Stomach smooth muscle (tissue), 2 donors: ENCODE results near the gene RGS1.

ENCODE experiments used
- H3K27ac ChIP-seq: one replicate; pipeline ENCODE4 v1.7.0; 2013; ENCODE audit warnings: mild to moderate bottlenecking, low read length, inconsistent platforms
- H3K27me3 ChIP-seq, 2 donors: one replicate each; pipeline ENCODE4 v1.7.0; 2013; ENCODE audit warnings: low read length in 2 of 2; ENCODE audit not compliant: insufficient read depth in 2 of 2, control insufficient read depth in 1 of 2
- H3K36me3 ChIP-seq, 2 donors: one replicate each; pipeline ENCODE4 v1.7.0; 2013; ENCODE audit warnings: low read length in 2 of 2; ENCODE audit not compliant: control insufficient read depth in 2 of 2, insufficient read depth in 2 of 2
- H3K4me1 ChIP-seq: one replicate; pipeline ENCODE4 v1.7.0; 2013; ENCODE audit warnings: low read length; ENCODE audit not compliant: control insufficient read depth, insufficient read depth
- H3K4me3 ChIP-seq, 2 donors: one replicate each; pipeline ENCODE4 v1.7.0; 2013; ENCODE audit warnings: low read length in 2 of 2
- H3K9ac ChIP-seq, 2 donors: one replicate each; pipeline ENCODE4 v1.7.0; 2013; ENCODE audit warnings: low read length in 2 of 2, mild to moderate bottlenecking in 1 of 2
- H3K9me3 ChIP-seq, 2 donors: one replicate each; pipeline ENCODE4 v1.7.0; 2013; ENCODE audit warnings: low read length in 2 of 2; ENCODE audit not compliant: control insufficient read depth in 2 of 2
- donor health status: healthy.
- donor health status: Pancreatic carcinoma.

The RGS1 gene

GRCh38 chr1:192538407-192539296 lies 36.9 kb upstream of the RGS1 start:
- H3K9ac ChIP-seq, result peak overlapping the region in 1 of 2 donors; percentile 52
- H3K36me3 ChIP-seq, result no peaks in the 10 kb centered on the region
- no peaks in the 10 kb centered on the region for H3K9me3 ChIP-seq
- no peak overlapping the region for H3K4me3 ChIP-seq
- H3K27ac ChIP-seq, result peak overlapping the region; percentile 92
- no peaks in the 10 kb centered on the region for H3K27me3 ChIP-seq
- H3K4me1 ChIP-seq, result peaks cover 9% of the 10 kb centered on the region

GRCh38 chr1:192539297-192540092 lies 36.1 kb upstream of the RGS1 start:
- H3K36me3 ChIP-seq, result no peaks in the 10 kb centered on the region
- H3K27ac ChIP-seq, result peak overlapping the region; percentile 92
- no peak overlapping the region for H3K4me3 ChIP-seq
- H3K9ac ChIP-seq, result peak overlapping the region; percentile 52 to 66
- no peaks in the 10 kb centered on the region for H3K9me3 ChIP-seq
- peaks cover 9% of the 10 kb centered on the region for H3K4me1 ChIP-seq
- H3K27me3 ChIP-seq, result no peaks in the 10 kb centered on the region

DNA sequence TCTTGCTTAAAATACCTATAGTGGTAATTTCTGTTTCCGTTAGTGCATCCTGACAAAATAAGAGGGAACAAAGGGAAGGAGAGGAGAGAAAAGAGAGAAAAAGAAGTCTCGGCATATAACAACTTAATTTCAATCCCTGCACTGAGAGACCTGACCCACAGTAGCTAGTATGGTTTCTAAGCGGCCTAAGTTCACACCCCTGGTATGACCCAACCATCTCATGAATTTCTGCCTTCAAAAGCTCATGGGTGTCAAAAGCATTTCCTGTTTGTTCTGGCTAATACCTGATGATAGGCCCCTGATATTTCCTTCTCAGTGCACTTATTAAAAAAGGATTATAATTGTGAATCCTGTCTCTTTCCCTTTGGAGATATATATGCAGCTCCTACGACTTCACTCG lies 32.1 kb upstream of the RGS1 start:
- H3K9ac ChIP-seq, result no peak overlapping the region
- no peaks in the 10 kb centered on the region for H3K36me3 ChIP-seq
- no peaks in the 10 kb centered on the region for H3K9me3 ChIP-seq
- H3K27ac ChIP-seq, result no peak overlapping the region
- H3K4me1 ChIP-seq, result peaks cover 9% of the 10 kb centered on the region
- no peaks in the 10 kb centered on the region for H3K27me3 ChIP-seq
- no peak overlapping the region for H3K4me3 ChIP-seq

DNA sequence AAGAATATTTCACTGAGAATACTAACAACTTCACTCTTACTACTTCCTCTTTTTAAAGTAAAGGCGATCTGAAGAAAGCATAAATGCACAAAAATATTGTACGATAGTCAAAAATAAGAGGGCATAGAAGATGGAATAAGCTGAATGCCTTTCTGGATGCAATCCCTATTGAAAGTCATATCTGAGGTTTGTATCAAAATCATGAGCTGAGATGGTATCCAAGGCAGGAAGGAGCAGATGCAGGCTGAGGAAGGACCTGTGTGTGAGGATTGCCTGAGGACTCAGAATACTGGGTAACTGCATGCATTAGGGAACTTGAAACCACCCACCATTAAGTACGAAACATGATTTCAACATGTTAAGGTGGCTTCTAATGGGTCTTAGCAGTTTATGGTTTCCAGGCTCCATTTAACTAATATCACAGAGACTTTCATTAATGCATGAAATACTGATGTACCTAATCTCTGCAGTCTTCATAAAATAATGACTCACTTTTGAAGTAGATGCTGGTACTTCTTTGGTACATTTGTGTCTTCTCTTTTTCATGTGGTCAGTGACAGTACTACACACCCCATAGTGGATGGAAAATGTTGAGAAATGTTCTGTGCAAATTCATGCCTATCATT lies 29.6 kb upstream of the RGS1 start:
- H3K27me3 ChIP-seq, result no peaks in the 10 kb centered on the region
- H3K9me3 ChIP-seq, result no peaks in the 10 kb centered on the region
- no peaks in the 10 kb centered on the region for H3K4me1 ChIP-seq
- no peaks in the 10 kb centered on the region for H3K36me3 ChIP-seq
- H3K27ac ChIP-seq, result no peak overlapping the region
- H3K4me3 ChIP-seq, result no peak overlapping the region
- no peak overlapping the region for H3K9ac ChIP-seq

GRCh38 chr1:192546596-192547190 lies 28.9 kb upstream of the RGS1 start:
- no peak overlapping the region for H3K4me3 ChIP-seq
- H3K27me3 ChIP-seq, result no peaks in the 10 kb centered on the region
- no peaks in the 10 kb centered on the region for H3K36me3 ChIP-seq
- H3K9ac ChIP-seq, result no peak overlapping the region
- no peaks in the 10 kb centered on the region for H3K9me3 ChIP-seq
- no peaks in the 10 kb centered on the region for H3K4me1 ChIP-seq
- no peak overlapping the region for H3K27ac ChIP-seq

- Histone ChIP-seq H3K36me3 (no peaks in the 10 kb centered on the region), H3K9ac (no peak overlapping the region), H3K9me3 (no peaks in the 10 kb centered on the region), H3K4me1 (no peaks in the 10 kb centered on the region), H3K27ac (no peak overlapping the region), H3K27me3 (no peaks in the 10 kb centered on the region), H3K4me3 (no peak overlapping the region)
Observed at GRCh38 chr1:192547501-192547900, 28.1 kb upstream of the RGS1 start.

GRCh38 chr1:192549937-192550336 lies 25.6 kb upstream of the RGS1 start:
- no peaks in the 10 kb centered on the region for H3K9me3 ChIP-seq
- H3K27me3 ChIP-seq, result no peaks in the 10 kb centered on the region
- H3K4me1 ChIP-seq, result no peaks in the 10 kb centered on the region
- H3K4me3 ChIP-seq, result no peak overlapping the region
- H3K9ac ChIP-seq, result no peak overlapping the region
- no peaks in the 10 kb centered on the region for H3K36me3 ChIP-seq
- no peak overlapping the region for H3K27ac ChIP-seq

- no peaks in the 10 kb centered on the region for H3K9me3 ChIP-seq
- H3K4me1 ChIP-seq, result no peaks in the 10 kb centered on the region
- no peaks in the 10 kb centered on the region for H3K36me3 ChIP-seq
- H3K4me3 ChIP-seq, result no peak overlapping the region
- H3K27ac ChIP-seq, result no peak overlapping the region
- H3K9ac ChIP-seq, result no peak overlapping the region
- H3K27me3 ChIP-seq, result no peaks in the 10 kb centered on the region
Observed at GRCh38 chr1:192550922-192551534, 24.5 kb upstream of the RGS1 start.

- H3K9me3 ChIP-seq, result no peaks in the 10 kb centered on the region
- no peaks in the 10 kb centered on the region for H3K4me1 ChIP-seq
- H3K9ac ChIP-seq, result no peak overlapping the region
- H3K27ac ChIP-seq, result no peak overlapping the region
- H3K36me3 ChIP-seq, result no peaks in the 10 kb centered on the region
- no peaks in the 10 kb centered on the region for H3K27me3 ChIP-seq
- no peak overlapping the region for H3K4me3 ChIP-seq
Observed at GRCh38 chr1:192552760-192553191, 22.8 kb upstream of the RGS1 start.

DNA sequence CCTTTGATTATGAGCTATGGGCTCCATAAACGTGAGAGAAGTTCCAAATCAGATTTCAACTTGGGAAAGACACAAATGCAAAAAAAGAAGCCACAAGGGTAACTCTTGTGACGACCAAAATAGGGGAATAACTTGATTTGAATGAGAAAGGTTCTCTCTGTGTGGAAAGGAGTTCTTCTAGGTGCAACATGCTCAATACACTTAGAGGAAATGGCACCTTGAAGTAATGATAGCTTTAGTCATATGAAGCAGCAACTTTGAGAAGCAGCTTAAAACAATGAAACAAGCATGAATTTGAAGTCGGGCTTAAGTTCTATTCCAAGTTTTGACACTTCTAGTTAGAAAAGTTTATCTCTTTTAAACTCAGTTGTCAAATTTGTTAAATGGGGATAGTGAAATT lies 21.8 kb upstream of the RGS1 start:
- no peaks in the 10 kb centered on the region for H3K4me1 ChIP-seq
- H3K36me3 ChIP-seq, result no peaks in the 10 kb centered on the region
- no peaks in the 10 kb centered on the region for H3K27me3 ChIP-seq
- H3K9me3 ChIP-seq, result no peaks in the 10 kb centered on the region
- no peak overlapping the region for H3K27ac ChIP-seq
- H3K9ac ChIP-seq, result no peak overlapping the region
- H3K4me3 ChIP-seq, result no peak overlapping the region
